Stomach (tissue), 9 donors: Measurements from ENCODE around the gene FGF14. TPM values are rescaled to one million over a fixed set of nuclear protein-coding genes. Genes with fewer than 3 reads are reported as not detected.

Experiments
- DNase-seq, 2 donors: peaks; one replicate each; pipeline versions ENCODE4 v3.0.0 to v3.0.0-alpha.2; 2013 to 2019
- H3K27ac ChIP-seq, 5 donors: fragments of 200-600 bp in 4 of 5; sonication (generic) in 4 of 5; one replicate each; pipeline ENCODE4 v1.5.1; 2013 to 2019; ENCODE audit warnings: mild to moderate bottlenecking in 1 of 5, moderate library complexity in 1 of 5
- H3K27me3 ChIP-seq, 3 donors: fragments of 200-600 bp; sonication (generic); one replicate each; pipeline ENCODE4 v1.5.1; 2017 to 2019; ENCODE audit warnings: mixed run types in 1 of 3
- H3K36me3 ChIP-seq, 4 donors: fragments of 200-600 bp; sonication (generic); 1 replicate in 3 of 4; 2 replicates in 1 of 4; pipeline ENCODE4 v1.5.1; 2016 to 2019
- H3K4me1 ChIP-seq, 4 donors: fragments of 200-600 bp; sonication (generic); one replicate each; pipeline ENCODE4 v1.5.1; 2016 to 2019
- H3K4me3 ChIP-seq, 4 donors: fragments of 200-600 bp; sonication (generic) in 3 of 4; one replicate each; pipeline ENCODE4 v1.5.1; 2016 to 2019; ENCODE audit warnings: mild to moderate bottlenecking in 1 of 4
- H3K9me3 ChIP-seq, 4 donors: fragments of 200-600 bp; sonication (generic); one replicate each; pipeline ENCODE4 v1.5.1; 2016 to 2019
- CTCF ChIP-seq, 7 experiments: fragments of 450-650 bp in 4 of 7; fragments of 200-600 bp in 3 of 7; sonication (generic) in 3 of 7; IDR thresholded peaks; one replicate each; pipeline ENCODE4 v1.5.1; 2016 to 2019; ENCODE audit warnings: antibody characterized with exemption in 7 of 7, control low read depth in 2 of 7, mild to moderate bottlenecking in 1 of 7
- EP300 ChIP-seq: sonication (generic); formaldehyde crosslinking; IDR thresholded peaks from one replicate; pipeline ENCODE4 v1.6.1; 2017; ENCODE audit warnings: antibody characterized with exemption
- POLR2A ChIP-seq, 4 donors: fragments of 450-650 bp; IDR thresholded peaks; one replicate each; pipeline ENCODE4 v1.6.1; 2016; ENCODE audit warnings: antibody characterized with exemption in 4 of 4, control low read depth in 2 of 4, mild to moderate bottlenecking in 1 of 4, moderate library complexity in 1 of 4
- POLR2AphosphoS5 ChIP-seq, 3 donors: sonication (generic); formaldehyde crosslinking; IDR thresholded peaks; one replicate each; pipeline ENCODE4 v1.6.1; 2016; ENCODE audit warnings: antibody characterized with exemption in 3 of 3
- WGBS, 5 donors: extraction: QIAGEN DNeasy Blood & Tissue Kit in 3 of 5; methylation state at CpG; one replicate each; pipeline versions ENCODE4 v1.1.5 to v1.1.7; 2013 to 2018; 5-methylcytosine and 5-hydroxymethylcytosine counted together
- intact Hi-C: fragments of 100-400 bp; cut with DNase I; formaldehyde crosslinking; loops from one replicate; pipeline ENCODE4 v1.15.1; 2023; ENCODE audit warnings: low total_unique reads
- polyA plus RNA-seq, 3 donors: library from polyadenylated mRNA; stranded (reverse); fragments of 200-250 nt; gene quantifications; one replicate each; pipeline ENCODE4 v1.2.3, GENCODE V29; 2013
- total RNA-seq, 5 donors: library from RNA; depleted of rRNA; stranded (reverse); fragments of >200 nt; gene quantifications; one replicate each; pipeline versions ENCODE4 v1.1.0 to v1.2.3, GENCODE V29; 2014 to 2016
- donor health status: healthy with polysubstance abuse.
- donor health status: Bipolar disorder and iron deficiency.
- donor health status: healthy.

Gene FGF14
- total and polyA plus RNA-seq, 8 donors, result 0.08 to 6.6 (median 0.54) TPM

- Histone ChIP-seq H3K4me1 (no peaks in the 10 kb centered on the region), H3K4me3 (no peak overlapping the region), H3K36me3 (no peaks in the 10 kb centered on the region), H3K27me3 (no peaks in the 10 kb centered on the region), H3K9me3 (no peaks in the 10 kb centered on the region), H3K27ac (no peak overlapping the region)
- intact Hi-C loops, result no loop called here
- 61 to 69% (median 65%) methylated on average over 8 of the region's 8 CpGs for WGBS, 5 donors
- DNase-seq, result no peak
- TF ChIP-seq POLR2A (IDR thresholded peaks at IDR 0.05) (no peak), CTCF (IDR thresholded peaks at IDR 0.05) (no peak)
These were observed 68.3 kb downstream of the FGF14 start for GRCh38 chr13:102333320-102334198.

- no peaks in the 10 kb centered on the region for H3K27me3 ChIP-seq
- no peaks in the 10 kb centered on the region for H3K4me1 ChIP-seq
- no peaks in the 10 kb centered on the region for H3K36me3 ChIP-seq
- H3K27ac ChIP-seq, result no peak overlapping the region
- DNase-seq, result no peak
- TF ChIP-seq EP300 (no peak), POLR2A (IDR thresholded peaks at IDR 0.05) (no peak), POLR2AphosphoS5 (IDR thresholded peaks at IDR 0.05) (no peak), CTCF (IDR thresholded peaks at IDR 0.05) (no peak)
- H3K9me3 ChIP-seq, result no peaks in the 10 kb centered on the region
- WGBS, 5 donors, result 42 to 59% (median 50%) methylated on average over 1 of the region's 1 CpG
- no peak overlapping the region for H3K4me3 ChIP-seq
- intact Hi-C loops, result no loop called here
These were observed 72.9 kb downstream of the FGF14 start for GRCh38 chr13:102328909-102329308.

GRCh38 chr13:102327119-102327617, 74.7 kb downstream of the FGF14 start:
- no peaks in the 10 kb centered on the region for H3K27me3 ChIP-seq
- 58 to 73% (median 64%) methylated on average over 3 of the region's 3 CpGs for WGBS, 5 donors
- DNase-seq, result no peak
- H3K27ac ChIP-seq, result no peak overlapping the region
- intact Hi-C loops, result no loop called here
- H3K4me3 ChIP-seq, result no peak overlapping the region
- no peak for TF ChIP-seq POLR2A (IDR thresholded peaks at IDR 0.05)
- TF ChIP-seq POLR2AphosphoS5 (IDR thresholded peaks at IDR 0.05), result no peak
- no peak for TF ChIP-seq EP300
- no peak for TF ChIP-seq CTCF (IDR thresholded peaks at IDR 0.05)
- no peaks in the 10 kb centered on the region for H3K9me3 ChIP-seq
- H3K36me3 ChIP-seq, result no peaks in the 10 kb centered on the region
- H3K4me1 ChIP-seq, result no peaks in the 10 kb centered on the region

- WGBS, 5 donors, result 52 to 78% (median 68%) methylated on average over 2 of the region's 2 CpGs
- no peak overlapping the region for H3K4me3 ChIP-seq
- H3K27me3 ChIP-seq, result no peaks in the 10 kb centered on the region
- no peaks in the 10 kb centered on the region for H3K9me3 ChIP-seq
- DNase-seq, result no peak
- H3K4me1 ChIP-seq, result no peaks in the 10 kb centered on the region
- intact Hi-C loops, result no loop called here
- no peaks in the 10 kb centered on the region for H3K36me3 ChIP-seq
- TF ChIP-seq CTCF (IDR thresholded peaks at IDR 0.05) (no peak), EP300 (no peak), POLR2AphosphoS5 (IDR thresholded peaks at IDR 0.05) (no peak), POLR2A (IDR thresholded peaks at IDR 0.05) (no peak)
- H3K27ac ChIP-seq, result no peak overlapping the region
These were observed 75.3 kb downstream of the FGF14 start for GRCh38 chr13:102326381-102327118.
